Mucosa of descending colon (tissue), 3 donors: Measurements from ENCODE around the gene FARP2. TPM values are rescaled to one million over a fixed set of nuclear protein-coding genes. Genes with fewer than 3 reads are reported as not detected.
"Not testable (repeated sequence)": the region's sequence is repeated elsewhere in the genome, so short reads cannot be mapped to it uniquely, and the experiment has no call there.

ENCODE experiments used
- ATAC-seq: fragments of 200-7000 bp; cut with Tn5 transposase; one replicate; pipeline ENCODE4 v1.9.1; 2020; ENCODE audit warnings: mild to moderate bottlenecking, moderate library complexity
- DNase-seq, 3 donors: peaks; one replicate each; pipeline ENCODE4 v3.0.0-alpha.2; 2020
- H3K36me3 ChIP-seq: fragments of 200-600 bp; one replicate; pipeline ENCODE4 v1.8.0; 2021; ENCODE audit warnings: low read depth, mild to moderate bottlenecking
- H3K4me1 ChIP-seq: fragments of 200-600 bp; one replicate; pipeline ENCODE4 v1.8.0; 2021; ENCODE audit warnings: low read depth, mild to moderate bottlenecking
- H3K4me3 ChIP-seq: fragments of 200-600 bp; one replicate; pipeline ENCODE4 v1.8.0; 2021; ENCODE audit warnings: mild to moderate bottlenecking
- H3K9me3 ChIP-seq: fragments of 200-600 bp; one replicate; pipeline ENCODE4 v1.8.0; 2021; ENCODE audit warnings: mild to moderate bottlenecking
- CTCF ChIP-seq: fragments of 200-600 bp; IDR thresholded peaks from one replicate; pipeline ENCODE4 v1.8.0; 2022; ENCODE audit warnings: antibody characterized with exemption, mild to moderate bottlenecking
- intact Hi-C, 2 donors: fragments of 100-400 bp; cut with DNase I in 1 of 2; cut with micrococcal nuclease in 1 of 2; formaldehyde crosslinking; loops; one replicate each; pipeline versions ENCODE4 v1.11.0 to v1.11.1; 2022; cut with DNase I, micrococcal nuclease
- total RNA-seq, 3 donors: library from RNA; stranded (reverse); fragmentation: NEBNext Ultra II Directional in 2 of 3; extraction: Animal tissue kit (Norgen Biotek cat#: 25700) in 2 of 3; gene quantifications; one replicate each; pipeline versions ENCODE4 v1.2.1 to v1.2.4, GENCODE V29; 2021 to 2023
- donor health status: DM: no; HTN: no; CAD: no; lungs with moderate emphysema.
- donor health status: DM: no; HTN: no; CAD: no.
- donor health status: DM: no; HTN: yes; CAD: no.

FARP2 gene
- total RNA-seq, 3 donors from 2014 or later: 98.1 to 163 (median 109) TPM

- peak; percentile 51 to 71 (median 65) for DNase-seq
- no peak for TF ChIP-seq CTCF
- H3K9me3 ChIP-seq: no peaks in the 10 kb centered on the region
- intact Hi-C loops: no loop called here
- no peak overlapping the region for H3K4me3 ChIP-seq
- H3K4me1 ChIP-seq: no peaks in the 10 kb centered on the region
- H3K36me3 ChIP-seq: no peaks in the 10 kb centered on the region
- peak; percentile 57 for ATAC-seq
Measured at GRCh38 chr2:241443486-241444223, 87.6 kb downstream of the FARP2 start.

GRCh38 chr2:241445426-241445825 lies 89.3 kb downstream of the FARP2 start:
- Histone ChIP-seq H3K36me3 (no peaks in the 10 kb centered on the region), H3K4me3 (no peak overlapping the region), H3K9me3 (no peaks in the 10 kb centered on the region), H3K4me1 (no peaks in the 10 kb centered on the region)
- no peak for ATAC-seq
- DNase-seq: no peak
- TF ChIP-seq CTCF: no peak
- intact Hi-C loops: no loop called here

- ATAC-seq, H3K9me3 ChIP-seq, H3K4me3 ChIP-seq, H3K36me3 ChIP-seq, intact Hi-C loops, DNase-seq, H3K4me1 ChIP-seq: not testable (repeated sequence)
Measured at GRCh38 chr2:241450092-241450491, 94.0 kb downstream of the FARP2 start.

- ATAC-seq (no peak), DNase-seq (no peak)
- TF ChIP-seq CTCF: no peak
- Histone ChIP-seq H3K9me3 (no peaks in the 10 kb centered on the region), H3K4me1 (no peaks in the 10 kb centered on the region), H3K36me3 (no peaks in the 10 kb centered on the region), H3K4me3 (no peak overlapping the region)
- intact Hi-C loops: no loop called here
Measured at GRCh38 chr2:241451840-241452506, 95.9 kb downstream of the FARP2 start.

GRCh38 chr2:241453919-241454318 lies 97.8 kb downstream of the FARP2 start:
- H3K4me1 ChIP-seq, H3K36me3 ChIP-seq, intact Hi-C loops, H3K4me3 ChIP-seq, H3K9me3 ChIP-seq: not testable (repeated sequence)
- ATAC-seq (peak; percentile 85), DNase-seq (peak in 1 of 3 donors; percentile 48)

DNA sequence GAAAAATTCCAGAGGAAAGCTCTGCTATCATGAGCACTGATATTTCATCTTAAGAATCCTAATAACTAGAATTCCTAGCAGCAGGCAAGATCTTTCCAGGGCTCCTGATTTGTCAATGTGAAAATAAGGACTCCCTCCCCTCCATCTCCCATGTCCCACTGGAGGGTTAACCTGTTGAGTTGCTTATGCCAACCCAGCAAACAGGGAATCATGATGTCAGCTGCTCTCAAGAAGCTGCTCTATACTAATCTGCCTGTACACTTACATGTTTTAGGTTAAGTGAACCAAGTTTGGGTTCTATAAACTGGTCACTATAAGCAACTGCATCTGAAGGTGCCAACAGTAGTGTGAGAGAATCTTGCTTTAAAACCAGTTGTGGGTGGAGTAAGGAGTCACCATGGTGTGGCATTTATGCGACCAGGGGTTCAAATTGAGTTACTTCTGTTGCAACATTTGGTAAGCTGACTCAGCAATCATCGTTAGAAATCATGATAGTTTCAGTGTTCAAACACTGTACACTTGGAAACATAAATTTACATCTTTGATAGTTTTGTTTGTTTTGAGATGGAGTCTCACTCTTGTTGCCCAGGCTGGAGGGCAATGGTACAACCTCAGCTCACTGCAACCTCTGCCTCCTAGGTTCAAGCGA lies 98.9 kb downstream of the FARP2 start:
- H3K4me1 ChIP-seq: no peaks in the 10 kb centered on the region
- no peaks in the 10 kb centered on the region for H3K9me3 ChIP-seq
- H3K36me3 ChIP-seq: no peaks in the 10 kb centered on the region
- DNase-seq (no peak), ATAC-seq (no peak)
- TF ChIP-seq CTCF: no peak
- no peak overlapping the region for H3K4me3 ChIP-seq
- intact Hi-C loops: no loop called here
